Vein endothelial cell (primary cell): ENCODE data around the gene PLEKHH3. TPM values are rescaled to one million over a fixed set of nuclear protein-coding genes. Genes with fewer than 3 reads are reported as not detected.

Source experiments
- small RNA-seq: library from RNA; depleted of rRNA; stranded (forward); fragments of <200 nt; gene quantifications from one replicate; pipeline ENCODE3, GENCODE V24; 2012
- total RNA-seq: library from RNA; depleted of rRNA; stranded (reverse); fragments of >200 nt; gene quantifications from 2 replicates; pipeline ENCODE4 v1.2.3, GENCODE V29; 2012

Gene PLEKHH3, protein sequence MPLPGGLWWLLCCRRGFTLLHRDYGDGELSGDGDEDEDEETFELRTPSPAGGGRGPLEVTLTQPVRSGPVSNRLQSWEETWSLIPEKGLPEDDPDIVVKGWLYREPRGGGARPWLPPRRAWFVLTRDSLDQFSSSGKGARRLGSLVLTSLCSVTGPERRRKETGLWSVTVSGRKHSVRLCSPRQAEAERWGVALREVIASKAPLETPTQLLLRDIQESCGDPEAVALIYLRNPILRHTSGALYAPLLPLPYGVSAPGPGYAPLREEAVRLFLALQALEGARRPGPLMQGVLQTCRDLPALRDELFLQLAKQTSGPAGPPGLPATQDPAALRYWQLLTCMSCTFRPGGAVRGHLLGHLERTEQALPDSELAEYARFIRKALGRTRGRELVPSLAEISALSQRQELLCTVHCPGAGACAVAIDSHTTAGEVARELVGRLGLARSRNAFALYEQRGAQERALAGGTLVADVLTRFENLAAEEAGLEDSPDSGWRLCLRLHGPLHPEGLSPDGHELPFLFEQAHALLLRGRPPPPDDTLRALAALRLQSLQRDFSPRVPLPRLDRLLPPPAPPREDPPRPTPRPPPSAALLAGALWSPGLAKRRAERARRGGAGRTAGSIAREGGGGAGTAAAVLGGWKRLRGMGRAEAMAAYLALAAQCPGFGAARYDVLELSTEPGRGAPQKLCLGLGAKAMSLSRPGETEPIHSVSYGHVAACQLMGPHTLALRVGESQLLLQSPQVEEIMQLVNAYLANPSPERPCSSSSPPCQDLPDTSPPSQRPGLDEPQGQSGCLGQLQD
- 9.6 and 18.0 TPM in 2 replicates for total RNA-seq

GRCh38 chr17:42676424-42677011, at the start of gene PLEKHH3:
PLEKHH3 (minus strand) TSS chr17:42676994; CDS start chr17:42676563, 431 bp downstream.

GRCh38 chr17:42681976-42682721, 5.4 kb upstream of the PLEKHH3 start, which contains the start of gene CNTNAP1:
CNTNAP1 (plus strand) TSS chr17:42682531; CDS start chr17:42682830, 299 bp downstream.

GRCh38 chr17:42659079-42659931, 17.5 kb downstream of the PLEKHH3 start, which contains the start of gene TUBG2:
TUBG2 (plus strand) TSS chr17:42659284; CDS start chr17:42659504, 220 bp downstream.

Small RNA genes lying within 50 kb of the gene (small RNA-seq; reads per million reads assigned to genes)
- gene MIR6780A = not detected

Other genes with a start within 250 kb of the PLEKHH3 start
- 31.7 and 32.6 TPM in 2 replicates for gene ATP6V0A1, start 218.1 kb downstream of the PLEKHH3 start, total RNA-seq
- gene NAGLU, start 140.8 kb downstream of the PLEKHH3 start, total RNA-seq = 29.7 and 31.0 TPM in 2 replicates
- 0.10 and 0.65 TPM in 2 replicates for gene HSD17B1, start 124.1 kb downstream of the PLEKHH3 start, total RNA-seq
- gene COASY, start 114.8 kb downstream of the PLEKHH3 start, total RNA-seq = 19.6 and 23.8 TPM in 2 replicates
- gene MLX, start 109.9 kb downstream of the PLEKHH3 start, total RNA-seq = 37.2 and 37.4 TPM in 2 replicates
- 4.6 and 7.1 TPM in 2 replicates for gene PSMC3IP, start 99.3 kb downstream of the PLEKHH3 start, total RNA-seq
- gene RETREG3, start 67.6 kb downstream of the PLEKHH3 start, total RNA-seq = 62.4 and 80.3 TPM in 2 replicates
- gene TUBG1, start 67.3 kb downstream of the PLEKHH3 start, total RNA-seq = 57.5 and 64.1 TPM in 2 replicates
- gene TUBG2, start 17.7 kb downstream of the PLEKHH3 start, total RNA-seq = 6.1 and 9.5 TPM in 2 replicates
- gene CCR10, start 4.8 kb upstream of the PLEKHH3 start, total RNA-seq = 2.1 and 2.6 TPM in 2 replicates
- gene CNTNAP1, start 5.5 kb upstream of the PLEKHH3 start, total RNA-seq = 23.8 and 30.2 TPM in 2 replicates
- 18.0 and 19.2 TPM in 2 replicates for gene EZH1, start 68.0 kb upstream of the PLEKHH3 start, total RNA-seq
- gene RAMP2, start 84.2 kb upstream of the PLEKHH3 start, total RNA-seq = 7.6 and 19.6 TPM in 2 replicates
- 46.1 and 50.1 TPM in 2 replicates for gene VPS25, start 96.5 kb upstream of the PLEKHH3 start, total RNA-seq
- gene WNK4, start 103.6 kb upstream of the PLEKHH3 start, total RNA-seq = 1.3 and 2.6 TPM in 2 replicates
- 43.2 and 46.4 TPM in 2 replicates for gene COA3, start 121.7 kb upstream of the PLEKHH3 start, total RNA-seq
- gene CNTD1, start 121.9 kb upstream of the PLEKHH3 start, total RNA-seq = under 0.01 TPM in 1 of 2 replicates, not detected in the other
- gene BECN1, start 147.3 kb upstream of the PLEKHH3 start, total RNA-seq = 81.2 and 86.2 TPM in 2 replicates
- gene PSME3, start 156.4 kb upstream of the PLEKHH3 start, total RNA-seq = 109 and 148 TPM in 2 replicates
- gene AOC2, start 167.6 kb upstream of the PLEKHH3 start, total RNA-seq = 0.65 and 1.9 TPM in 2 replicates
- gene AOC3, start 174.2 kb upstream of the PLEKHH3 start, total RNA-seq = under 0.01 TPM in 2 replicates
- gene G6PC1, start 223.8 kb upstream of the PLEKHH3 start, total RNA-seq = not detected in 2 replicates